HG02623 (cell line): ENCODE results near the gene NEURL1.

Experiments
- ATAC-seq: cut with Tn5 transposase; IDR thresholded peaks from one replicate; pipeline ENCODE4 v1.9.1; 2021; ENCODE audit warnings: moderate library complexity; ENCODE audit not compliant: unreplicated experiment

Gene NEURL1

DNA sequence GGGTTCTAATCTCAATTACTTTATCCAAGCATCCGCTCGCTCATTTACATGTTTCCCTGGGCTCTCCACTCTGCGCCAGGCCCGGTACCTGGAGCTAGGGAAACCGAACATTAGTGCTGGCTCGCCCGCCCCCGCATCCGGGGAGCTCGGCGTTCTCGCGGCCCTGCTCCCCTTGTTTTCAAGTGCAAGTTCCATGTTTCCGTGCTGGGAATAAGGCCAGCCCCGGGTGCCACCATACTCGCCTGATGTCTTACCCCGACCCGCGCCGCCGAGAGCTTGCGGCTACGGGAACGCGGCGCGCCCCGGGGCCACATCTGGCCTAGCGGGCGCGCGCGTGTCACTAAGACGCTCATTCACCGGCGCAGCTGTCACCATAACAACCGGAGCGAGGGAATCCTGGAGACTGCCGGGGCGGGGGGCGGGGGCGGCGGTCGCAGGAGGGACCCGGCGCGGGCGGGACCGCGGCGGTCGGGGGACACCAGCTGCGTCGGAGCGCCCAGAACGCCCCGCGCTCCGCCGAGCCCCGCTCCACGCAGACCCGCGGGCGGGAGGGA is at the start of gene NEURL1:
Gene NEURL1, plus strand, starts transcription at position 344 of the 554 bp plus-strand sequence. CDS start 683 bp downstream, outside the sequence.
- ATAC-seq, result no peak

- ATAC-seq, result no peak
These were observed 49.0 kb upstream of the NEURL1 start for GRCh38 chr10:103444478-103444877.

GRCh38 chr10:103445366-103445765 is 48.1 kb upstream of the NEURL1 start:
- ATAC-seq, result no peak

- ATAC-seq, result no peak
These were observed 47.5 kb upstream of the NEURL1 start for GRCh38 chr10:103445767-103446567.

DNA sequence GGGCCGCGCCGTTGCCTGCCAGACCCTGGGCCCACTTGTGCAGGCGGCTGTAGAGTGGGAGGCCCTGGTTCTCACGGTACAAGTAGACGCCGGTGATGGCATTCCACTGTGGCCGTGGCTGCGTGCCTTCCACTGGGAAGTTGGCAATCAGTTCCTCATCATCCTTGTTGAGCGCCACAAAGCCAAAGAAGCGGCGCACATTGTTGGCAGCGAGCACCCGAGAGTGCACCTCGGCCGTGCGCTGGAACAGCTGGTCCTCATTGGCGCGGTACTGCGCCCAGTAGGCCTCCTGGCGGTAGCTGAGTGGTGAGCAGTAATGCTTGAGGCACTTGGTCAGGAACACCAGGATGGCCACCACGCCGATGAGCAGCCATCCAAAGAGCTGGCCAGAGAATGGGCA is 46.3 kb upstream of the NEURL1 start:
- ATAC-seq, result no peak

DNA sequence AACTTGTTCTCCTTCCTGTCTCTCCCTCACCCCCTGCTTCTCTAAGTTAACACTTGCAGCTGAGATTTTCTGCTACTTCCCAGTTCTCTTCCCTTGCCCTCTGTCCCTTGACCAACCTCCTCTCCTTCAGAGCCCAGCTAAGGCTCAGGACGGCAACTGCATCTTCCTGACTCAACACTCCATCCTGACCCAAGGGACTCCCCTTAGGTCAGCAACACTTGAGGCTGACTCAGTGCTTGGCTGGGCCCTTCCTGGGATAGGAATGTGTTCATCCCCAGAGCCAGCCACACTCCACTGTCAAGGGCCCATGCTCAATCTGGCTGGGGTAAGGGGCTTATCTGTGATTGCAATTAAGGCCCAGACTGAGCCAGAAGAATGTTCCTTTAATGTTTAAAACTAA is 44.8 kb upstream of the NEURL1 start:
- ATAC-seq, result no peak

DNA sequence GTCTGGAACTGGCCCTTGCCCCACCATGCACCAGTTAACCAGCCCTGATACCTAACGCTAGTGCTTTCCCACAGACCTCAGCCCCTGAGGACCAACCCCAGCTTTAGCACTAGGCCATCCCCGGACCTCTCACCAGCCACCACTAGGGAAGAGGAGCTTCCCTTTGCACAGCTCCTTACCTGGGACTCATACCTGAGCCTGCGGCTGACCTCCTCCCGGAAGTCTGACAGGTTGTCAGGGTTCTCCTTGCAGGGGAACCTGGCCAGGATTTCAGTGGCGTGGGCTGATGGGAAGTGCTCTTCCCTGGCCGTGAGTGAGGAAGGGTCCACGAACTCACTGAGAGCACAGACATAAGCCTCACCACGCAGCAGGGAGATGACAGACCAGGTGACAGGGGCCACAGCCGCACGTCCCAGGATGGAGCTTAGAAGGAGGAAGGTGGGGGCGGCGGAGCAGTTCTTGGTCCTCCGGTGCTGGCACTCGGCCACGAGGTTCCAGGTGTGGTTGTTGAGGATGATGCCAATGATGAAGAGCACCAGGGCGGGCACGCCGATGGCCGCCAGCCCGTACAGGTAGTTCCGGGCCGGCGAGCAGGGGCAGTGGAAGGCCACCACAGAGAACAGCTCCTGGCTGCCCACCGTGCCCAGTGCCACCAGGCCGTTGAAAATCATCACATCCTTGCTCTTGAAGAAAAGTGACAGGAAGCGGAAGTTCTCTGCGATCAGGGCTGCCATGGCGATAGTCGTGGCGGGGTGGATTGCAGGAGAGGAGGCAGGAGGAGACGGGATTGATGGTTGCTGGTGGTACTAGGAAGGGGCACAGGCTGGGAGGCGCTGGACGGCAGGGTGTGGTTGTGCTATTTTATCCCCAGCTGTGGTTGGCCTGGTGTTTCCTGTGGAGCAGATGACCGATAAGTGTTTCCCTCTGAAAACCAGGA is 44.0 kb upstream of the NEURL1 start:
- no peak for ATAC-seq

GRCh38 chr10:103450201-103450695 is 43.3 kb upstream of the NEURL1 start:
- no peak for ATAC-seq

GRCh38 chr10:103451091-103451813 is 42.3 kb upstream of the NEURL1 start:
- no peak for ATAC-seq

DNA sequence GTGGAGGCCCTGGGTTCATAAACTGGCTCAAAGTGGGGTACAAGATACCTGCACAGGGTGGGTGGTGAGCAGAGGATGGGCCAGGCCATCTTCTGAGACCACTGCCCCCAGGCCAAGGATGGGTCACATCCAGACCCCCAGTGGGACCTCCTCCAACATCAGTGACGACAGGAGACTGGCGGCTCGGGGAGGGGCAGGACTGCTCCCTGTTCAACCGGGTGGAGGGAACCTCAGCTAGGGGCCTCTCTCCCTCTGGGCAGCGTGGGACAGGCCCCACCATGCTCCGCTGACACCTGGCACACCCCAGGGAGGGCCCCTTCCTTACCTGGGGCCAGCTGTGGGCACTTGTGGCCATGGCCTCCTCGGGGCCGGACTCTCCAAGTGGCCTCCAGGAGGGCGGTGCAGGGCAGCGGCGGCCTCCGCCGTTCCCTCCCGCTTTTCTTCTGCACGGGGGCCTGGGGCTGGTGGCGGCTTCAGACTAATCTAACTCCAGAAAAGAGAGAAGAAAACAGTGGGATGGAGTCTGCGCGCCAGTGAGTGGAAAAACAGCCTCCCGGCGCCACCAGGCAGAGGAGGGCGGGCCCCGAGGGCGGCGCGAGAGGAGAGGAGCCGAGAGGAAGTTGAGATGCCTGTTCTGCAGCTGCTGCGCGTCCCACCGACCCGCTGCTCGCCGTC is 41.5 kb upstream of the NEURL1 start, which contains the start of gene CALHM2:
Gene CALHM2, minus strand, starts transcription at position 540 of the 675 bp plus-strand sequence. CDS start 2,429 bp downstream, outside the sequence.
- peak; percentile 69 for ATAC-seq

GRCh38 chr10:103452506-103453230 is 40.8 kb upstream of the NEURL1 start:
- no peak for ATAC-seq

DNA sequence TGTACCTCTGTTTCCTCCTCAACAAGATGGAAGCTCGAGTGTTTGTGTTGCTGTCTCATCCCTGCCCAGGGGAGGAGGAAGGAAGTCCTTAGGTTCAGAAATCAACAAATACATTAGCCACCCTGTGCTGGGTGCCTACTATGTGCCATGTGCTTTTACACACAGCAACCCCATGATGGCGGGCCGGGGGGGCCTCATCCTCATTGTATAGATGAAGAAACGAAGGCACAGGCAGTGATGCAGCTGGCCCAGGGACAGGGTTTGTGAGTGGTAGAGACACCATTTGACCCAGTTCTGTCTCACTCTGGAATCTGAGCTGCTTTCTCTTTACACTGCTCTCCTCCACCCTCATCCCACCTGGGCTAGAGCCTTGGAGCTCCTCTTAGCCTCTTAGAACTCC is 39.5 kb upstream of the NEURL1 start:
- no peak for ATAC-seq

- no peak for ATAC-seq
These were observed 38.3 kb upstream of the NEURL1 start for GRCh38 chr10:103455235-103455634.

DNA sequence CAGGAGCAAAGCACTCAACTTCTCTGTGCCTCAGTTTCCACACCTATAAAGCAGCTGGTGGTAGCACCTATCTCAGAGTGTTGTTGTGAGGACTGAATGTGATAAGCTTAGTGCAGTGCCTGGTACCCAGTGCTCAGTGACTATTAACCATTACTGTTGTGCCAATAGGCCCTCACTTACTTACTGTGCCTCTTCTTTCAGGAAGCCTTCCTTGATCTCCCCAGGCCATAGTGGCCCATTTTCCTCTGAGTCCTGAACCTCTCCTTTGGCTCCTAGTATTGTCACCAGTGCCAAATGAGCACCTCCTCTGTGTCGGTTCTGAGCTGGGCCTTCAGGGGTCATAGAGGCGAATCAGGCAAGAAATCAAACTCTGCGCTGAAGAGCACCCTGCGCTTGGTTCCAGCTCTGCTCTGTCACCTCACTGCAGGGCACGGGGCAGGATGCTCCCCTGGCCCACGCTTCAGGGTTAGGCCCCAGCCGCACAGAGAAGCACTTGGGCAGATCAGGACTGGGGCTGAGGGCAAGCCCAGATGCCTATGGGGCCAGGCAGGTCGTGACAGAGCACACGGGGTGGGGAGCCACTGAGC is 37.3 kb upstream of the NEURL1 start:
- no peak for ATAC-seq

GRCh38 chr10:103457176-103457712 is 36.3 kb upstream of the NEURL1 start:
- ATAC-seq, result no peak

- ATAC-seq, result no peak
These were observed 35.5 kb upstream of the NEURL1 start for GRCh38 chr10:103457896-103458583.

DNA sequence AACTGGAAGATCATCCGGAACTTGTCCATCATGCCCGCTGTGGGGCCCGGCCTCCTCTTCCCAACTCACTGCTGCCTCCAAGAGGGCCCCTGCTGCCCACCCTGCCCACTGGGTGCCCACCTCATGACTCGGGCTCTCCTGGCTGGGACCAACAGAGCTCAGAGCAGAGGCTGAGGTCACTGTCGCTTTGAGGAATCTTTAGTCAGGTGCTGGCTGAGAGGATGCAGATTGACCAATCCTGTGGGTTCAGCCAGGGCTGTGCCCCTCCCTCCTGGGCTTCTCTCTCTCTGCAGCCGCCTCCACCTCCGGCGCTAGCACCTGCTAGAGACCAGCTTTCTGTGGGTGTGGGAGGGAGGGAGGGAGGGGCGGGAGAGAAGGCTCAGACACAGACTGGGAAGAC is 34.8 kb upstream of the NEURL1 start, which contains the start of gene CALHM1:
Gene CALHM1, minus strand, starts transcription at position 181 of the 400 bp plus-strand sequence. Its CDS starts 149 bp downstream, at position 32.
- no peak for ATAC-seq

DNA sequence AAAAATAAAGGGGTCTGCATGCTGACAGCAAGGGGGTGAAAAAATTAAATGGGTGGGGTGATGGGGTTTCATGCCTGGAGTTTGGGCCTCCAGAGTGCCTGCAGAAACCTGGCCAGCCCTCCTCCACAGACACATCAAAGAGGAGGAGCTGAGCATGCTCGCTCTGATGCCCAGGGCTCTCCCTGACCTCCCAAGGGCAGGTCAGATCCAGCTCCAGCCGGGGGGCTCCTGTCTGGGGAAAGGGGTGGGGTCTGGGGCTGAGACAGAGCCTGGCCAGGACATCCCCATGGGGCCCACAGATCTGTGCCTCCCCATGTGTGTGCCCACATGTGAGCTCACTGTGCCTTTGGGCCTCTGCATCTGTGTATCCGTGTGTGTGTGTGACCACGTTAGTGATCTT is 33.9 kb upstream of the NEURL1 start:
- ATAC-seq, result no peak
